GM21576 (cell line): Measurements from ENCODE around the gene GALNTL6.
"Not testable (repeated sequence)": the region's sequence is repeated elsewhere in the genome, so short reads cannot be mapped to it uniquely, and the experiment has no call there.

Experiments
- ATAC-seq: cut with Tn5 transposase; IDR thresholded peaks from one replicate; pipeline ENCODE4 v1.9.1; 2021; ENCODE audit warnings: mild to moderate bottlenecking, moderate library complexity; ENCODE audit not compliant: unreplicated experiment

GALNTL6 gene

GRCh38 chr4:172838111-172838510 is 1024.9 kb downstream of the GALNTL6 start:
- no peak for ATAC-seq

DNA sequence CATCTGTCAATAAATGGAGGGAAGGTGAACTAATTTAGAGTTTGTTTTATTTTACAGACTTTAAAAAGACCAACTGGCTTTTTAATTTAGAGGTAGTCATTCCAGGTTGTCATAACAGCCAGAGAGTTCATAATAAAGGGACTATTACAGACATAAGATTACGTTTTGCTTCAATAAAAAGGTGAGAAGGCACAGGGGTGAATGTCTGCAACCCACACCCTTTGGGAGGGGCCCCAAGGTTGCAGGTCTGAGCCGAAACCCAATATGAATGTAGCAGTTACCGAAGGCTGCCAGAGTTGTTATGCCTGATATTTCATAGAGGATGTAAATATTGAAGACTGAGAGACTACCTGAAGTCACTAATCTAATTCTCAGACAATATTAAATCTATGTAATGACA is 1025.7 kb downstream of the GALNTL6 start:
- ATAC-seq = no peak

DNA sequence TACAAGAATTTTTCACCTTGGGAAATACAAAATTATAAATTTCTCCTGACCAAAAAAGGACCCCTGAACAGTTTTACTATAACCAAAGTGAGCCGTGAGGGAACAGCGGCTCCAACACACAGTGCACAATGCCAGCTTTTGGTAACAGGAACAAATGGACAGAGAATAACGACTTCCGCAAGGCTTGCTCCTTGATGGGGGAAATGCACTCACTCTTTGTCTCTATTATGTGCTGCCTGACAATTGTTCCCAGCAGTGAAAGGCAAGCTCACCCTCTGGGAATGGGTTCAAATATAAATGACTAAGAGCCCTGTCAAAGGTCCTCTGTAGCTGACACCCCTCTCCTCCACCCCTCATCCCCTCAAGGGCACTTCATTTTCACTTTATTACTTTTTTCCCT is 1029.6 kb downstream of the GALNTL6 start:
- no peak for ATAC-seq

DNA sequence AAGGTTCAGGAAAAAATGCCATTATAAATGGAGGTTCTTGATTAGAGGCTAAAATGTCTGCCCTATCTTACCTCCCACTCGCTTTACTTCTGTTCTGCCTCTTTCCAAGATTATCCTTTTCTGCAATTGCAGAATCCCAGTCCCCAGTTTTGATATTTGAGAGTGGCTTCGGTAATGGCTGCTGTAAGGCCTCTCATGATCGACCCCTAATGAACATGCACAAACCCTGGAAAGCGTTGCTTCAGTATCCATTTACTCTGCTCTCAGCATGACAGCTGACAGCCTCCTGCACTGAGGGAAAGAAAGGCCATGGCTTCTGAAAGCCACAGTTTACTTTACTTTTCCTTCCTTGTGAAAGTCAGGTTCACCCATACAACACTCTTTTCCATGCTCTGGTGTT is 1030.0 kb downstream of the GALNTL6 start:
- no peak for ATAC-seq

- no peak for ATAC-seq
These were observed 1031.4 kb downstream of the GALNTL6 start for GRCh38 chr4:172844556-172844955.

- no peak for ATAC-seq
These were observed 1032.1 kb downstream of the GALNTL6 start for GRCh38 chr4:172845281-172845680.

- ATAC-seq = no peak
These were observed 1037.6 kb downstream of the GALNTL6 start for GRCh38 chr4:172850838-172851237.

DNA sequence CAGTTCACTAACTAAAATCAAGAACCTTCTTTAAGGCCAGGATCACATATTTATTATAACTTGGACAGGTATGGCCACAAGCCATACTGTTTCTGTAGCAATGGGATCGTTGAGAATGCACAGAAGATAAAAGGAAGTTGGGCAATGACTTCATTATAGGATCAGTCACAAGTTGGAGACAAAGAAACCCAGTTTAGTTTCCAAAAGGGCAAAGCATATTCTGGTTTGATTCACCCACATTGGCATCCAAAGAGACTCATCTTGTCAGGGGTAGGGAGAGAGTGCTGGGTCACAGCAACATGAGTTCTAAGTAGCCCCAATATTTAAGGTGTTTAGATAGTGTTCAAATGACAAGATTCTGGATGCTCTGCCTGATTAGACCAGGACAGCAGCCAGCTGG is 1038.3 kb downstream of the GALNTL6 start:
- ATAC-seq = no peak

GRCh38 chr4:172857026-172857425 is 1043.8 kb downstream of the GALNTL6 start:
- no peak for ATAC-seq

- no peak for ATAC-seq
These were observed 1045.6 kb downstream of the GALNTL6 start for GRCh38 chr4:172858731-172859230.

DNA sequence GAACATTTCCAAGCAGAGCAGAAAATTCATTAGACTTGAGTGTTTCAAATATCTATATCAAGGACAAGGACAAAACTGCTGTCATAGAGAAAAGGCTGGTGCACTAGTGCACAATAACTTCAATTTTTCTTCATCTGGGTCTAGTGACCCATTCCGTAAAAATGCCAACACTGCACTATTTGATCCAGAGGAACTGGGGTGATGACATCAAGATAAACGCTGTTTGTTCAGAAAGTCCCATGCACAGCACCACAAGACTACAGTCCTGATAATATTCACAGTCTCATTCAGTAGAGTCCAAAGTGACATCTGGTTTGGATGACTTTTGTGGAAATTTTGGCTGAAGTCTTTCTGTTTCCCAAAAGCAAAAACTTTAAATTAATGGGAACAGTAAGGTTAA is 1051.9 kb downstream of the GALNTL6 start:
- no peak for ATAC-seq

GRCh38 chr4:172865531-172866127 is 1052.4 kb downstream of the GALNTL6 start:
- no peak for ATAC-seq

DNA sequence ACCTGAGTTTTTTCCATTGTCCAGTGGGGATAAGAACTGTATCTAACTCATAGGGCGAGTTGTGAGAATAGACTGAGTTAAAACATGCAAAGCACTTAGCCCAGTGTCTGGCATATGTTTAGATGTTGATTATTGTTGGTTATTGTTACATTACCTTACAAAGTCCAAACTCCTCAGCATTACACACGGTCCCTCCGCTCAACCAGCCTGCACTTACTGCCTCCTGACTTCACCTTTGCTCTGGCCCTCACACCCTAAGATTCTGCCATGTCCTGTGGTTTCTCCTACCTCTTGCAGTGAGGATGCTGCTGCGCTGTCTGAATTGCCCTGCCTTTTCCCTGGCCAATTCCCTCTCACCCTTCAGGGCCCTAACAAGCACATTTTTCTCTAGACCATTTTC is 1053.2 kb downstream of the GALNTL6 start:
- ATAC-seq = no peak

- no peak for ATAC-seq
These were observed 1054.6 kb downstream of the GALNTL6 start for GRCh38 chr4:172867835-172868234.

GRCh38 chr4:172868271-172868670 is 1055.1 kb downstream of the GALNTL6 start:
- no peak for ATAC-seq

DNA sequence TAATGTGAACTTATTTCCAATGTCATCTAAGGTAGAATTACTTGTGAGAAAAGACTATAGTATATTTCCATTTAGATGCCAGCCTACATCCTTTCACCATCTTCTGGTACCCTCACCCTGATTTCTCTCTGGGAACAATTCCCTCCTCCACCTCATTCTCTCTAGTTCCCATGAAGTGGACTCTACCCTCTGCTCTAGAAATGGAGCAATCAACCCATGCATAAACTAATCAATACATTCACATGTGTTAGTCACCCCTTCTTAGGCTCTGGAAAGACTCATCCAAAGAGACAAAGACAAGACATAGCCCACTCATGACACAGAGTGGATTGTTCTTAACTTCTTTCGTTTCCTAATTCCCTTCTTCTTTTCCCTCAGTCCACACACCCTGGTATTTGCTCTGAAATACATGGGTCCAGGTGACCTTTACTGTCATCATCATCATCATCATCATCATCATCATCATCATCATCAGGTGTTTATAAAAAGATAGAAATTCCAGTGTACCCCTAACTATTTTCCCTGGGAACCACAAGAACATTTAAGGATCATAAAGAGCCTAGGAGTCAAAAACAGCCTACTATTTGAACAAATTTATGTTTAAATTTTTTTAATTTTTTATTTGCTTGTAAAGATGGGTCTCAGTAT is 1056.5 kb downstream of the GALNTL6 start:
- ATAC-seq = no peak

- ATAC-seq = no peak
These were observed 1058.2 kb downstream of the GALNTL6 start for GRCh38 chr4:172871381-172871780.

GRCh38 chr4:172874944-172875343 is 1061.7 kb downstream of the GALNTL6 start:
- ATAC-seq = no peak

- ATAC-seq = no peak
These were observed 1063.2 kb downstream of the GALNTL6 start for GRCh38 chr4:172876394-172876793.

DNA sequence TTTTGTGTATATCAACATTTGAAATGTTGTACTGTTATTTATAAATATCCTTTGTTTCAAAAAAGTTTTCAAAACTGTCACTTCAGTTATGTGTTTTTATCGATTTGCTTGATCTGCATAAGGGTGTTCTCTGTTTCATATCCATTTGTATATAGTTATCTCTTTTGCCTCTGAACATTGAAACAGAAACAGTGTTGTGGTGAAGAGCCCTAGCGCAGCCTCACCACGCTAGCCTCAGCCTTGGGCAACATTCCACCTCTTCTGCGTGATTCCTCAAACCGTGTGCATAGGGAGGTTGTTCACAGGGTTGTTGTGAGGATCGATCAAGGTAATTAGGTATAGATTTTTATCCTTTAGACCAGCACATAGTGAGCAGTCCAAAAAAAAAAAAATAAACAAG is 1068.4 kb downstream of the GALNTL6 start:
- ATAC-seq = no peak

- ATAC-seq = not testable (repeated sequence)
These were observed 1074.2 kb downstream of the GALNTL6 start for GRCh38 chr4:172887358-172887757.

DNA sequence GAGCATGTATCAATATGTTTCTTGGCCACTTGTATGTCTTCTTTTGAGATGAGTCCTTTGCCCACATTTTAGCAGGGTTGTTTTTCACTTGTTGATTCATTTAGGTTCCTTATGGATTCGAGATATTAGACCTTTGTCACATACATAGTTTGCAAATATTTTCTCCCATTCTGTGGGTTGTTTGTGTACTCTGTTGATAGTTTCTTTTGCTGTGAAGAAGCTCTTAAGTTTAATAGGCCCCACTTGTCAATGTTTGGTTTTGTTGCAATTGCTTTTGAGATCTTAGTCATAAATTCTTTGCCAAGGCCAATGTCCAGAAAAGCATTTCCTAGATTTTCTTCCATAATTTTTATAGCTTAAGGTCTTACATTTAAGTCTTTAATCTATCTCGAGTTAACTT is 1074.8 kb downstream of the GALNTL6 start:
- ATAC-seq = no peak

DNA sequence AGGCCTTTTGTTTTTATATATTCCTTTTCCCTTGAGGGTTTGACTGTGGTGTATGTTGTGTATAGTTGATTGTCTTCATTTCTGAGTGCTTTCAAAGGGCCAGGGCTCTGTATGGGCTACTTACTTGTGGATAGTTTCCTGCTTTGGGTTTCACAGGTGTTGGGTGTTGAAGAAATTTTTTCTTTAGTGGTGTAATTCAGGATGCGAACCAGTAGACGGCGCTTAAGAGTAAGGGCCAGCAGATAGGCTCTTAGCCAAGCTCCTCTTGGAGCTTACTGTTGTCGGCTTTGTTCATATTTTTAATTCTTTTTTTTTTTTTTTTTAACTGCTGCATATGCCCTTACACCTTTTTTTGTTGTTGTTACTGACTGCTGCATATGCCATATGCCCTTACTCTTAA is 1079.1 kb downstream of the GALNTL6 start:
- no peak for ATAC-seq
